ENCODE measurements around the gene ASPHD1.

ASPHD1 gene

GRCh38 chr16:29950806-29951461 is 50.6 kb downstream of the ASPHD1 start:
- DNase-seq = no peak

- DNase-seq = no peak
These were observed 51.5 kb downstream of the ASPHD1 start for GRCh38 chr16:29951625-29952365.

All from DMS79 treated with DMSO at 0.1 percent for 48 hours (cell line).